Activated CD8-positive, alpha-beta T cell treated with anti-CD3 and anti-CD28 coated beads for 36 hours (primary cell): Measurements from ENCODE around the gene PPP2R1B. TPM values are rescaled to one million over a fixed set of nuclear protein-coding genes. Genes with fewer than 3 reads are reported as not detected.

Source experiments
- ATAC-seq: fragments of 200-7000 bp; cut with Tn5 transposase; one replicate; pipeline ENCODE4 v1.10.0; 2021; ENCODE audit warnings: mild to moderate bottlenecking, moderate library complexity
- CTCF ChIA-PET: fragments of 350-600 bp; sonication (Branson Sonifier 250); formaldehyde crosslinking; loops from one replicate; lab custom pipeline; 2021; ENCODE audit warnings: antibody characterized with exemption; lab: Charles Lee
- POLR2A ChIA-PET: fragments of 350-600 bp; sonication (Branson Sonifier 250); formaldehyde crosslinking; loops from one replicate; lab custom pipeline; 2021; ENCODE audit warnings: antibody characterized with exemption; lab: Charles Lee
- DNase-seq: peaks from one replicate; pipeline ENCODE4 v3.0.0-alpha.2; 2020
- H3K27ac Mint-ChIP-seq: one replicate; pipeline ENCODE4 v1.8.0; 2021; ENCODE audit warnings: mild to moderate bottlenecking, mixed read lengths
- H3K27me3 Mint-ChIP-seq: one replicate; pipeline ENCODE4 v1.8.0; 2021; ENCODE audit warnings: mixed read lengths
- H3K36me3 Mint-ChIP-seq: one replicate; pipeline ENCODE4 v1.8.0; 2021; ENCODE audit warnings: low read depth, mixed read lengths
- H3K4me1 Mint-ChIP-seq: one replicate; pipeline ENCODE4 v1.8.0; 2021; ENCODE audit warnings: low read depth, mixed read lengths
- H3K4me3 Mint-ChIP-seq: one replicate; pipeline ENCODE4 v1.8.0; 2021; ENCODE audit warnings: mild to moderate bottlenecking, moderate library complexity, mixed read lengths
- H3K9me3 Mint-ChIP-seq: one replicate; pipeline ENCODE4 v1.8.0; 2021; ENCODE audit warnings: mixed read lengths
- CTCF ChIP-seq: fragments of 200-600 bp; IDR thresholded peaks from one replicate; pipeline ENCODE4 v1.8.0; 2022; ENCODE audit warnings: antibody characterized with exemption, mild to moderate bottlenecking
- intact Hi-C: fragments of 100-400 bp; cut with micrococcal nuclease; formaldehyde crosslinking; loops from one replicate; pipeline ENCODE4 v1.10.0; 2022
- total RNA-seq, 2 experiments: library from RNA; stranded (reverse); gene quantifications; one replicate each; pipeline ENCODE4 v1.2.3, GENCODE V29; 2021

The PPP2R1B gene
- total RNA-seq, 2 experiments from 2014 or later, result 49.7 to 54.0 TPM

GRCh38 chr11:111715142-111715816 is 50.9 kb downstream of the PPP2R1B start:
- H3K27ac Mint-ChIP-seq, result no peak overlapping the region
- H3K4me3 Mint-ChIP-seq, result no peak overlapping the region
- H3K36me3 Mint-ChIP-seq, result peaks cover 10% of the 10 kb centered on the region
- intact Hi-C loops, result no loop called here
- H3K9me3 Mint-ChIP-seq, result no peaks in the 10 kb centered on the region
- no peak for TF ChIP-seq CTCF
- no peak for DNase-seq
- H3K27me3 Mint-ChIP-seq, result no peaks in the 10 kb centered on the region
- CTCF ChIA-PET, result interaction anchor here (1.0 to 1.4 kb wide), 4 partner anchors 11 to 111 kb away, joined by 3 read pairs; no protein-coding TSS in a partner anchor
- H3K4me1 Mint-ChIP-seq, result no peaks in the 10 kb centered on the region
- ATAC-seq, result no peak
- POLR2A ChIA-PET, result no interaction called here

GRCh38 chr11:111714522-111714921 is 51.7 kb downstream of the PPP2R1B start:
- peaks cover 10% of the 10 kb centered on the region for H3K36me3 Mint-ChIP-seq
- no peaks in the 10 kb centered on the region for H3K4me1 Mint-ChIP-seq
- ATAC-seq, result no peak
- POLR2A ChIA-PET, result interaction anchor here (1.1 kb wide), 1 partner anchor 16 kb away, joined by 3 read pairs; no protein-coding TSS in a partner anchor
- no peak overlapping the region for H3K4me3 Mint-ChIP-seq
- CTCF ChIA-PET, result interaction anchor here (1.0 to 1.4 kb wide), 5 partner anchors 12 to 110 kb away, joined by 3 read pairs; no protein-coding TSS in a partner anchor
- H3K27ac Mint-ChIP-seq, result no peak overlapping the region
- no peak for DNase-seq
- TF ChIP-seq CTCF, result no peak
- H3K27me3 Mint-ChIP-seq, result no peaks in the 10 kb centered on the region
- H3K9me3 Mint-ChIP-seq, result no peaks in the 10 kb centered on the region
- intact Hi-C loops, result no loop called here

GRCh38 chr11:111707691-111708067 is 58.5 kb downstream of the PPP2R1B start:
- Mint-ChIP-seq H3K4me3 (no peak overlapping the region), H3K4me1 (no peaks in the 10 kb centered on the region), H3K27ac (no peak overlapping the region), H3K36me3 (peaks cover 13% of the 10 kb centered on the region), H3K9me3 (no peaks in the 10 kb centered on the region), H3K27me3 (no peaks in the 10 kb centered on the region)
- no peak for ATAC-seq
- DNase-seq, result no peak
- ChIA-PET POLR2A (no interaction called here), CTCF (interaction anchor here (0.6 kb wide), 1 partner anchor 10 kb away, joined by 3 read pairs; no protein-coding TSS in a partner anchor)
- no peak for TF ChIP-seq CTCF
- intact Hi-C loops, result no loop called here

GRCh38 chr11:111707039-111707690 is 59.0 kb downstream of the PPP2R1B start:
- no peak for TF ChIP-seq CTCF
- Mint-ChIP-seq H3K4me3 (no peak overlapping the region), H3K36me3 (peaks cover 13% of the 10 kb centered on the region), H3K27ac (no peak overlapping the region), H3K9me3 (no peaks in the 10 kb centered on the region), H3K27me3 (no peaks in the 10 kb centered on the region), H3K4me1 (no peaks in the 10 kb centered on the region)
- CTCF ChIA-PET, result no interaction called here
- ATAC-seq, result no peak
- intact Hi-C loops, result no loop called here
- DNase-seq, result no peak
- POLR2A ChIA-PET, result no interaction called here

GRCh38 chr11:111703576-111703975 is 62.6 kb downstream of the PPP2R1B start:
- no peak for TF ChIP-seq CTCF
- Mint-ChIP-seq H3K4me1 (peaks cover 5% of the 10 kb centered on the region), H3K4me3 (no peak overlapping the region), H3K27ac (no peak overlapping the region), H3K9me3 (no peaks in the 10 kb centered on the region), H3K36me3 (peaks cover 12% of the 10 kb centered on the region), H3K27me3 (no peaks in the 10 kb centered on the region)
- intact Hi-C loops, result no loop called here
- ATAC-seq (no peak), DNase-seq (no peak)
- CTCF ChIA-PET, result interaction anchor here (1.7 kb wide), 1 partner anchor 99 kb away, joined by 4 read pairs; no protein-coding TSS in a partner anchor
- POLR2A ChIA-PET, result no interaction called here
